H54 (cell line): ENCODE data around the gene EXOSC10.
"Not testable (repeated sequence)": the region's sequence is repeated elsewhere in the genome, so short reads cannot be mapped to it uniquely, and the experiment has no call there.

Experiments used
- DNase-seq: peaks from one replicate; pipeline ENCODE4 v3.0.0; 2011; ENCODE audit warnings: low spot score, mixed read lengths; ENCODE audit not compliant: insufficient read length
- FAIRE-seq: peaks from 3 replicates; lab custom pipeline; 2011; peaks lifted over from hg19 to GRCh38; lab: Jason Lieb, UNC
- POLR2A ChIP-seq: IDR thresholded peaks from 2 replicates; pipeline ENCODE4 v1.6.1; 2011; ENCODE audit warnings: low read depth, mild to moderate bottlenecking, low read length

EXOSC10 gene

DNA sequence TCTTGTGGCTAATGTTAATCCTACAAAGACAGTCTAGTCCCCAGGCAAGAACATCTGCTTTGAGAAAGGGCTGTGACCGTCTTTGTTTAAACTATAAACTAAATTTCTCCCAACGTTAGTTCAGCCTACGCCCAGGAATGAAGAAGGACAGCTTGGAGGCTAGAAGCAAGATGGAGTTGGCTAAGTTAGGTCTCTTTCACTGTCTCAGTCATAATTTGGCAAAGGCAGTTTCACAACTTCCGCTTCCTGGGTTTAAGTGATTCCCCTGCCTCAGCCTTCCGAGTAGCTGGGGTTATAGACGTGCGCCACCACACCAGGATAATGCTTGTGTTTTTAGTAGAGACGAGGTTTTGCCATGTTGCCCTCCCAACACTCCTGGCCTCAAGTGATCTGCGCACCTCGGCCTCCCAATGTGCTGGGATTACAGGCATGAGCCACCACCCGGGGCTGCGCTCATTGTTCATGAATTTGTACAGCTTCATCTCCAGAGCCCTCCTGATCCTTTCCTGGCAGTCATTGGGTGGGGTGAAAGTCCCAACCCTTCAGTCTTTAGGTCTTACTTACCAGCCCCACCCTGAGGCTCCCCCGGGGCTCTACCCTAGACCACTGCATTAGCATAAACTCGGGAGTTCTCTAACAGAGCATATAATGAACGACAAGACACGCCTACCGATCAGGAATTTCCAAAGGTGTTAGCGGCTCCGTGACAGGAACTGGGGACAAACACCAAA lies 47.7 kb downstream of the EXOSC10 start:
- DNase-seq = no peak
- FAIRE-seq = no peak
- TF ChIP-seq POLR2A = no peak

DNA sequence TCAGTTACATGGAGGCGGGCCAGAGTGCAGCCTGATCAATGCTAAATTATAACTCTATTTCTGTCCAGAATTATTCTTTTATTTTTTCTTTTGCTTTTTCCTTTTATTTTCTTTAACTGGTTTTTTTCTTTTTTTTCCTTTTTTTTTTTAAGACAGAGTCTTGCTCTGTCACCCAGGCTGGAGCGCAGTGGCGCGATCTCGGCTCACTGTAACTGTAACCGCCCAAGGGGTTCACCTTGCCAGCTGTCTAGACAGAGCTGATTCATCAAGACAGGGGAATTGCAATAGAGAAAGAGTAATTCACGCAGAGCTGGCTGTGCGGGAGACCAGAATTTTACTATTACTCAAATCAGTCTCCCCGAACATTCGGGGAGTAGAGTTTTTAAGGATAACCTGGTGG lies 48.5 kb downstream of the EXOSC10 start:
- DNase-seq, FAIRE-seq: not testable (repeated sequence)

- no peak for DNase-seq
Observed at GRCh38 chr1:11046625-11047365, 52.9 kb downstream of the EXOSC10 start, which contains the start of gene MASP2. MASP2 (minus strand) TSS chr1:11047239; CDS start chr1:11047207, 32 bp downstream.

DNA sequence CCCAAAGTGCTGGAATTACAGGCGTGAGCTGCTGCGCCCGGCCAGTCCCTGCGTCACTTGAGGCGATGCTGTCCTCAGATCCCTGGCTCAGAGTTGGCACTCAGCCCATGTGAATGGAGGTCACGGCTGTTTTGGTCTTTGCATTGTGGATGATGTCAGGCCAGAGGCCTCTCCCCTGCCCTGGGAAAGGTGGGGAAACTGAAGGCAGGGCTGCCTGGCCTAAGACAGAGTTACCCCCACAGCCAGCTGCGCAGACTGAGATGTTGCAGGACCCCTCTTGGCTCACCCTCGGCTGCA lies 53.5 kb downstream of the EXOSC10 start:
- DNase-seq (no peak), FAIRE-seq (no peak)
- no peak for TF ChIP-seq POLR2A

More at GRCh38 chr1:11046625-11047365, 52.9 kb downstream of the EXOSC10 start, which contains the start of gene MASP2:
- no peak for FAIRE-seq
- TF ChIP-seq POLR2A = no peak

GRCh38 chr1:11045428-11046269 lies 54.0 kb downstream of the EXOSC10 start:
- no peak for TF ChIP-seq POLR2A
- FAIRE-seq (no peak), DNase-seq (no peak)

- DNase-seq (no peak), FAIRE-seq (no peak)
- no peak for TF ChIP-seq POLR2A
Observed at GRCh38 chr1:11044849-11045427, 54.7 kb downstream of the EXOSC10 start.

- DNase-seq = no peak
Observed at GRCh38 chr1:11044086-11044848, 55.4 kb downstream of the EXOSC10 start.

DNA sequence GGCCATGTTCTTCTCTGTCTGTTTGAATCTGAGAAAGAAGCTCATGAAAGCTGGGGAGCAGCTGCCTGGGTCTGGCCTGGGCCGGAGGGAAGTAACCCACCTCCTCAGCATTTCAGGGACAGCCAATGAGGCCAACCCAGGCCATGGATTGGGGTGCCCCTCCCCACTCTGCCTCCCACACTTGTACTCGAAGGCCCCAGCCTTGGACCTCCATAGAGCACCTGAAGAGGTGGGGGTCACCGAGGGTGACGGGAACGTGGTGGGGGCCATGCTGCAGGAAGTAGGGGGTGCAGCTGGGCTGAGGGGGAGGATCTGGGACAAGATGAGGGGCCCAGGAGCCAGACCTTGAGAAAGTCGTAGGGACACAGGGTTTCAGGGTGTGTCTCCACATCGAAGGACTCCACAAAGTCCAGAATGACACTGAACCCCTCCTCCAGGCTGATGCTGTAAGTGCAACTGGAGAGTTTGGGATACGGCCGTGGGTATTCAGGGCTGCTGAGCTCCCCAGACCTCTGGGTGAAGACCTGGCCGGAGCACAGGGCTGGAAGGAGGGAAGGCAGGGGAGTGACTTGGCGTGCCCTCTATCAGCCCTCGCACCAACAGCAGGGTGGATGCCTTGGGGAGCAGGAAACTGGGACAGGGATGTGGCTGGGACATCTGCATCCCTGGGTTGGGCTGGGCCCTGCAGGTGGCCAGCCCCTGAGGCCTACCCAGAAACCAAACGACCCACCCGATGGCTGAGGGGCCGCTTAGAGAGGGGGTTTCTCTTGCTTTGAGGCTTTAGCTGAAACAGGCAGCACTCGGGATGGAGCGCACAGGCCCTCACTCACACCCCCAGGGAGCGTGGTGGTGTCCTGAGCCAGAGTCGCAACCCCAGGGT lies 56.4 kb downstream of the EXOSC10 start:
- DNase-seq (no peak), FAIRE-seq (no peak)
- no peak for TF ChIP-seq POLR2A

More at GRCh38 chr1:11044086-11044848, 55.4 kb downstream of the EXOSC10 start:
- no peak for TF ChIP-seq POLR2A
- no peak for FAIRE-seq

DNA sequence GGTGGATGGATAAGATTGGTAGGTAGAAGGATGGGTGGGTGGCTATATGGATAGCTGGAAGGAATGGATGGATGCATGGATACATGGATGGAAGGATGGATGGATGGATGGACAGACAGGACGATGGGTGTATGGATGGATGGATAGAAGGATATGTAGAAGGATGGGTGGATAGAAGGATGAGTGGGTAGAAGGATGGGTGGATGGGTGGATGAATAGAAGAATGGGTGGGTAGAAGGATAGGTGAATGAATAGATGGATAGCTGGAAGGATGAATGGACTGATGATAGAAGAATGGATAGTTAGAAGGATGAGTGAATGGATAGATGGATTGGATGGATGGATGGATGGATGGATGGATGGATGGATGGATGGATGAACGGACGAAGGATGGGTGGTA lies 57.6 kb downstream of the EXOSC10 start:
- FAIRE-seq (no peak), DNase-seq (no peak)
- no peak for TF ChIP-seq POLR2A

DNA sequence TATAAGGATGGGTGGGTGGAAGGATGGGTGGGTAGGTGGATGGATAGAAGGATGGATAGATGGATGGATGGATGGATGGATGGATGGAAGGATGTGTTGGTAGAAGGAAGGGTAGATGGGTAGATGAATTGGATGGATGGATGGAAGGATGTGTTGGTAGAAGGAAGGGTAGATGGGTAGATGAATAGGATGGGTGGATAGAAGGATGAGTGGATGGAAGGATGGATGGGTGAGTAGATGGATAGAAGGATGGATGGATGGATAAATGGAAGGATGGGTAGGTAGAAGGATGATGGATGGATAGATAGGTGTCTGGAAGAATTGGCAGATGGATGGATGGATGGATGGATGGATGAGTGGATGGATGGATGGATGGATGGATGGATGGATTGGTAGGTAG lies 58.6 kb downstream of the EXOSC10 start:
- no peak for DNase-seq
- no peak for TF ChIP-seq POLR2A
- FAIRE-seq = no peak

GRCh38 chr1:11040105-11040429 lies 59.6 kb downstream of the EXOSC10 start:
- DNase-seq, FAIRE-seq: not testable (repeated sequence)

DNA sequence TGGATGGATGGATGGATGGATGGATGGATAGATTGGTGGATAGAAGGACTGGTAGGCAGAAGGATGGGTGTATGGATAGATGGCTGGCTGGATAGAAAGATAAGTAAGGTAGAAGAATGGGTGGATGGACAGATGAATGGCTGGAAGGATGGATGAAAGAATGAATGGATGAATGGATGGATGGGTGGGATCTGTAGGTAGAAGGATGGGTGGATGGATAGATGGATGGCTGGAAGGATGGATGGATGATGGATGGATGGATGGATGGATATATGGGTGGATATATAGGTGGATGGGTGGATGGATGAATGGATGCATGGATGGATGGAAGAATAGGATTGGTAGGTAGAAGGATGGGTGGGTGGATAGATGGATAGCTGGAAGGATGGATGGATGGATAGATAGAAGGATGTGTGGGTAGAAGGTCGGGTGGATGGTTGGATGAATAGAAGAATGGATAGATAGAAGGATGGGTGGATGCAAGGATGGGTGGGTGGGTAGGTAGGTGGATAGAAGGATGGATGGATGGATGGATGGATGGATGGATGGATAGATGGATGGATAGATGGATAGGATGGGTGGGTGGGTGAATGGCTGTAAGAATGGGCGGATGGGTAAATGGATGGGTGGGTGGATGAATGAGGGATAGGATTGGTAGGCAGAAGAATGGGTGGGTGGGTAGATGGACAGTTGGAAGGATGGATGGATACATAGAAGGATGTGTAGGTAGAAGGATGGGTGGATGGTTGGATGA lies 60.1 kb downstream of the EXOSC10 start:
- no peak for FAIRE-seq

More for the DNA sequence above, 60.1 kb downstream of the EXOSC10 start:
- DNase-seq = no peak
- no peak for TF ChIP-seq POLR2A
